HG02970 (cell line): ENCODE measurements around the gene SHOX.

Source experiments
- ATAC-seq: cut with Tn5 transposase; IDR thresholded peaks from one replicate; pipeline ENCODE4 v1.9.1; 2021; ENCODE audit warnings: mild to moderate bottlenecking, moderate library complexity, moderate number of reproducible peaks; ENCODE audit not compliant: unreplicated experiment, low FRiP score

Gene SHOX

DNA sequence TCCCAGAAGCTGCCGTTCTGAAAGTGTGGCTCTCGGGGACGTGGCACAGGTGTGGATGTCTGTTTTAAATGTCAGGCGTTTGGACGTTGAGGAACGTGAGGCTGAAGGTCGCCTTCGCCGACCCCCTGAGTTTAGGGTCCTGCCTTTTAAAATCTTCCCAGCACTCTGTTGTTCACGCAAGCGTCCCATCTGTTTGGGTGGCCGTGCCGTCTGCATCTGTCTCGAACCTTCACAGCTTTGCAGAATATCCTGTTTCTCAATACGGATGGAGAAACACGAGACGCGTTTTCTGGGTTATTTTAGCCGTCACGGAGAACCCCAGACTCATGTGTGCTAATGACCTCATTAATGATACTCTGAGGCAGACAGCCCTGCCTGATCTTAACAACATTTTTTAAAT is 31.5 kb downstream of the SHOX start:
- no peak for ATAC-seq

DNA sequence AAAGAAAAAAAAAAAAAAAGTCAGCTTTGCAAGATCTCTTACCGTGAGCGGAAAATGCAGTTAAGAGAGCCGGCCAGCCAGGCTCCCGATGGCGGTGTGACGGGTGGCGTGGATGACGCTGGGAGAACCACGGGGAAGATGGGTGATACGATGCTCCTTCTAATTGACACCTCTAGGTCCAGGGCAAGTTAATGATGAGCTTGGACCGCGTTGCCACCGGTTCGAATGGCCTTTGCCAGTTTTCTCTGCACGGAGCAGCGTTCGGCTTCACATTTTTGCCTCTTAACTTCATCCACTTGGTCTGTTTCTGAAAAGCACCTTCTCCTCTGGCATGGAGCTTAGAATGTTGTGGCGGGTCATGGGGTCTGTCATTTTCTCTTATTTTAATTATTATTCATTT is 33.2 kb downstream of the SHOX start:
- ATAC-seq, result no peak

DNA sequence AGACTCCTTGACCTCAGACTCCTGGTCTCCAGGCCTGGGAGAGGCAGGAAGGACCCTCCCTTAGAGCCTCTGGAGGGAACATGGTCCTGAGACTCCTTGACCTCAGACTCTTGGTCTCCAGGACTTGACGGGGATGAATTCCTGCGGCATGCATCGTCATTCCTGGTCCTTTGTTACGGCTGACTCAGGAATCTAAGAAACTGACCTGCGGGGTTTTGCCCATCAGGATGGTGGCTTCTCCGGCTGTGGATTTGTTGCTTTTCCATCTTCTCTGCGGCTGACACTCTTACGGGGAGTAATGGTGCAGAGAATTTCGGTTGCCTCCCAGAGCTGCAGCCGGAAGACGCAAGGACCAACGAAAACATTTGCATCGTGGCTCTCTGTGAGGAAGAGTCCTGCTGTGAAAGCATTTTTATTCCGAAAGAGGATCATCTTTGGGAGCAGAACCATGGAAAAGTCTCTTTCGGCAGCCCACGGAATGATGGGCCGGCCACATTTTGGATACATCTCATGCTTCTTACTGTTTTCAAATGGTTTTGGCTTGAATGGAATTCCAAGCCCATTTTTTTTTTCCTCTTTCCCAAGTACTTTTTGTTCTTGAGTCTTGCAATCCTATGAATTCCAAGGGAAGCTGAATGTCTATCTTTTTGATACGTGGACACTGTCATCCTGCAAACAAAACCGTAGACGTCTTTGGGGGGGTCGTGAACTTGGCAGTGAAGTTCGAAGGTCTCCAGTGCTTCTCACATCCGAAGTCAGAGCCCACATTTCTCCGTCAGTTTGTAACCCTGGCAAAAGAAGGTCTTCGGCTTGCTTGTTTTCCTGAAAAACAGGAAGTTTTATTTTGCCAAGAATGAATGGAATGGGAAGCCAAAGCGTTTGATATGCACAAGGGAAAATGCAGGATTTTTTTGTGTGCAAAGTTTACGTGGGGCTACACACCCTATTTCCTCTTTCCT is 36.5 kb downstream of the SHOX start:
- ATAC-seq, result no peak

DNA sequence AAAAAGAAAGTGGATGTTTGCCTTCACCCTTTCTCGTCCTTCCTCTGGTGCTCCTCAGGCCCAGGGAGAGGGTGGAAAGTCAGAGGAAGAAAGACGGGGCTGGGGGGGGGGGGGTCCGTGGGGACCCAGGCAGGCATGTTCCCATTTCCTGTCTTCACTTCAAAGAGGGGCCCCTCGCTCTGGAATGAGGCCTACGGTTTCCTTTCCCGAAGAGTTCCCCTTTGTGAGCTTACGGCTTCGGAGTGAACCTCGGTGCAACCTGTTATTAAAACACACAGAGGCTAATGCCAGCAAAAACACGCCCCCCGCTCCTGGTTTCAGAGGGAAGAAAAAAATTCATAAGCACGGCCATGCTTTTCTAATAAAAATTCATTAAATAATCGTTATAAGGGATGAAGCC is 40.1 kb downstream of the SHOX start:
- ATAC-seq, result no peak

DNA sequence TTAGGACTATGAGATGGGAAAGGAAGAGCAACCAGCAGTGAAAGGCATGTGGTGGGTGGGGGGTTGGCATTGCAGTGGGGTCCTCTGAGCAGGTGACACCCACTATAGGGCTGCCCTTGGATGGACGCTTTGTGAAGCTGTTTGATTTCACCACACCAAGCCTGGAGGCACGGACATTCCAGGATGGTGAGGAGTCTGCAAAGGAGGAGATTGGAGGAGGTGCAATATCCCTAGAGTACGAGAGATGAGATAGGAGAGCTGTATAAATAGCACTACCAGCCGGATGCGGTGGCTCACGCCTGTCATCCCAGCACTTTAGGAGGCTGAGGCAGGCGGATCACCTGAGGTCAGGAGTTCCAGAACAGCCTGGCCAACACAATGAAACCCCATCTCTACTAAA is 42.3 kb downstream of the SHOX start:
- ATAC-seq, result no peak

DNA sequence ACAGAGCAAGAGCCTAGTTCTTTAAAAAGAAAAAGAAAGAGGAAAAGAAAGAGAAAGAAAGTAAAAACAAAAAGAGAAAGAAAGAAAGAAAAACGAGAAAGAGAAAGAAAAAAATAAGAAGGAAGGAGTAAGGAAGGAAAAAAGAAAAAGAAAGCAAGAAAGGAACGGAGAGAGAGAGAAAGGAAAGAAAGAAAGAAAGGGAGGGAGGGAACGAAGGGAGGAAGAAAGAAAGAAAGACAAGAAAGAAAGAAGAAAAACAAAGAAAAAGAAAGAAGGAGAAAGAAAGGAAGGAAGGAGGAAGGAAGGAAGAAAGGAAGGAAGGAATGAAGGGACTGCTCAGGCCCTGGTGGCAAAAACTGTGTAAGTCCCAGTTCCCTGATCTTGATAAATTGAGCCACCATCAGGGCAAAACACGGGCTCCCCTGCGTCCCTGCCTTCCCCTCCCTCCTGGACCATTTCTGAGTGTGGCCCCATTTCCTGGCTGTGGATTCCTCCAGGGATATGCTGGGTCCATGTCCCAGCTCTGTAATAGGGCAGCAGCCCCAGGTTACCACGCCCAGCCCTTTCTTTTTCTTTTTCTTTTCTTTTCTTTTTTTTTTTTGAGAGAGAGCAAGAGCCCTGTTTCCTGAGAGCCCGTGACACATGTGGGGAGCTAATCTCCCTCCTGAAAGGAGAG is 44.8 kb downstream of the SHOX start:
- no peak for ATAC-seq

DNA sequence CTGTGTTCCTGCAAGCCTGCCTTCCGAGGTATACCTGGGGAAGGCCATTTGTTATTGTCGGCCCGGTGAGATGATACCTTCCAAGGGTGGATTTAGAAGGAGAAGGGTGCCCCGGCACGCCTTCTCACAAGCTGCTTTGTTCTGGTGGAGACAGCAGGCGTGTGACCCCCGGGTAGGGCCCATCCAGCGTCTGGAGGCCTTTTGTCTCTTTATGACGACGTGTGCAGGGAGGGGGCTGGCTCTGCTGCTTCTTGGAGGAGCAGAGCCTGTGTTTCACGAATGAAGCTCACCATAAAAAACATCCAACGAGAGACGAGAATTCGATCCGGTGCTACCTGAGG is 45.3 kb downstream of the SHOX start:
- no peak for ATAC-seq

DNA sequence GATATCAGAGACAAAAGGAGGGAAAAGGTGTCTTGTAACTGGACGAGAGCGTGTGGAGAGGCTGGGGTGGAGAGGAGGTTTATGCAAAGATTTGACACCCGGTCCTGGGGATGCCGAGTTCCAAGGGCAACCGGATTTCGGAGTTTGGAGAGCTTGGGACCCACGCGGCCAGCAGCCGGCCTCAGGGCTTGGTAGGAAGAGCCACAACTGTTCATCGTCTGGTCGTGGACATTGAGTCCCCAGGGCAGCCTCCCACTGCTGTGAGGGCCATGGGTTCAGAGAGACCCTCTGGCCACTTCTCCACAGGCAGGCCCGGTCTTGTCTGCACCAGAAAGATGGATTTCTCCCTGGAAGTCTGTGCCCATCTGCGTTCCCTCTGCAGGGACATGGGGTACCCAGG is 46.8 kb downstream of the SHOX start:
- no peak for ATAC-seq

DNA sequence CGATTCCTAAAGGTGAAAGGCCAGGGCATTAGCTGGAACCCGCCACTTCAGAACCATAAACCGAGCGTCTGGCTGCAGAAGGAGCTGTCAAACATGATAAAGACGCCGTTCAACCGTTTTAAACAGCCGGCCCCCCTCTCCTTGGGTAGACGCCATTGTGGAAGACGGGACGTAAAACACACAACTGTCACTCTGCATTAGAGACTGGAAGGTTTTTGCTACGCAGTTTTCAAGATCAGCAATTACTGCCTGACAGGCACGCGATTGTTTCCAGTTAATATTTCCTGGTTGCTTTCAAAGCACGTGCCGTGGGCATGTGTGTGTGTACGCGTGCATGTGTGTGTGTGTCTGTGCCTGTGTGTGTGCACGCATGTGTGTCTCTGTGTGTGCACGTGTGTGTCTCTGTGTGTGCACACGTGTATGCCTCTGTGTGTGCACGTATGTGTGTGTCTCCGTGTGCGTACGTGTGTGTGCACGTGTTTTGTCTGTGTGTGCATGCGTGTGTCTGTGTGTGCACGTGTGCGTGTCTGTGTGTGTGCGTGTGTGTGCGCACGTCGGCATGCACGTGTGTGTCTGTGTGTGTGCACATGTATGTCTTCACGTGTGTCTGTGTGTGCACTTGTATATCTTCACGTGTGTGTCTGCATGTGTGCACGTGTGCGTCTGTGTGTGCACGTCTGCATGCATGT is 48.8 kb downstream of the SHOX start:
- no peak for ATAC-seq

DNA sequence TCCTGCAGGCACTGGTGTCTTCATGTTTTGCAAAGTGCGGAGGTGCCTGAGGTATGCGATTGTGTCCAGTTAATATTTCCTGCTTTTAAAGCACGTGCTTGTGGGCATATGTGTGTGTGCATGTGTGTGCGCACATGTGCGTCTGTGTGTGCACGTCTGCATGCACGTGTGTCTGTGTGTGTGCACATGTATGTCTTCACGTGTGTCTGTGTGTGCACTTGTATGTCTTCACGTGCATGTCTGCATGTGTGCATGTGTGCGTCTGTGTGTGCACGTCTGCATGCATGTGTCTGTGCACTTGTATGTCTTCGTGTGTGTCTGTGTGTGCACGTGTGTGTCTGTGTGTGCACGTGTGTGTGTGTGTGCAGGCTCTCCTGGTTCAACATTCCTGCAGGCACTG is 49.5 kb downstream of the SHOX start:
- ATAC-seq, result no peak

DNA sequence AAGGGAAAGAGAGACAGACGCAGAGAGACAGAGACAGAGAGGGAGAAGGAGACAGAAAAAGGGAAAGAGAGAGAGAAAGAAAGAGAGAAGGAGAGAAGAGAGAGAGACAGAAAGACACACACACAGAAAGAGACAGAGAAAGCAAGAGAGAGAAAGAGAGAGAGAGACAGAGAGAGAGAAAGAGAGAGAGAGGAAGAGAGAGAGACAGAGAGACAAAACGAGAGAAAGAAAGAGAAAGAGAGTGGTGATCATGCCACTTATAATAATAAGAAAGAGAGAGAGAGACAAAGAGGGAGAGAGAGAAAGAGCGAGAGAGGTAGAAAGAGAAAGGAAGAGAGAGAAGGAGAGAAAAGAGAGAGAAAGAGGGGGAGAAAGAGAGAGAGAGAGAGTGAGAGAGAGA is 51.4 kb downstream of the SHOX start:
- ATAC-seq, result no peak

DNA sequence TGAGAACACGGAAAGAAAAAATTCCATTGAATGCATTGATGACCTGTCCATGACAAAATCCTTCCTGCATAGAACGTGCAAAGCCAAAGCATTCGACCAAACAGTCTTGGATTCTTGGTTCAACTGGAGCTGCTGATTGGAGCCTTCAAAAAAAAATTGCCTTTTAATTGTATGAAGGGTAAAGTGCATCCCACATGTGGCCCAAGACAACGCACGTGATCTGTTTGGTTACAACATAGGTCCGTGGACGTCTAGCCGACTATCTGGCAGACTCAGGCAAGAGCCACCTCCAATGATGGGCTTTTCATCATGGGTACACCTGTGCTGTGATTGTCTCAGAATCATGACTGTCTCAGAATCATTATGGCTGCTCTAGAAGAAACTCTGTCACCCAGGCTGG is 52.3 kb downstream of the SHOX start:
- ATAC-seq, result no peak

DNA sequence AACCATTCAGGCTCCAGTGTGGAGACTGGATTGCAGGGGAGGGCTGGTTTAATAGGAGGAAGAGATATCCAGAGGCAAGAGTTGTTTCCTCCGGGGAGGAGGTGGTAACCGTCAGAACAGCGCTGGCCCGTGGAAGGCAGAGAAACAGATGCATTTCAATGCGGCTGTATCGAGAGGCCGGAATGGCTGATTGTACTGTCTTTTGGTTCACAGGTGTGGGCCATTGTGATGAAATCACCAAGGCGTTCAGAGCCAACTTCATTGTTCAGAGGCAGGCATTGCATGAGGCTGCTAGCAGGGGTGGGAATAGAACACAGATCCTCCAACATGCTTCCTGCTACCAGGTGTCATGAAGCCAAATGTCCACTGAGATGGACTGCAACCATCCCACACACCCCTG is 53.0 kb downstream of the SHOX start:
- ATAC-seq, result no peak

DNA sequence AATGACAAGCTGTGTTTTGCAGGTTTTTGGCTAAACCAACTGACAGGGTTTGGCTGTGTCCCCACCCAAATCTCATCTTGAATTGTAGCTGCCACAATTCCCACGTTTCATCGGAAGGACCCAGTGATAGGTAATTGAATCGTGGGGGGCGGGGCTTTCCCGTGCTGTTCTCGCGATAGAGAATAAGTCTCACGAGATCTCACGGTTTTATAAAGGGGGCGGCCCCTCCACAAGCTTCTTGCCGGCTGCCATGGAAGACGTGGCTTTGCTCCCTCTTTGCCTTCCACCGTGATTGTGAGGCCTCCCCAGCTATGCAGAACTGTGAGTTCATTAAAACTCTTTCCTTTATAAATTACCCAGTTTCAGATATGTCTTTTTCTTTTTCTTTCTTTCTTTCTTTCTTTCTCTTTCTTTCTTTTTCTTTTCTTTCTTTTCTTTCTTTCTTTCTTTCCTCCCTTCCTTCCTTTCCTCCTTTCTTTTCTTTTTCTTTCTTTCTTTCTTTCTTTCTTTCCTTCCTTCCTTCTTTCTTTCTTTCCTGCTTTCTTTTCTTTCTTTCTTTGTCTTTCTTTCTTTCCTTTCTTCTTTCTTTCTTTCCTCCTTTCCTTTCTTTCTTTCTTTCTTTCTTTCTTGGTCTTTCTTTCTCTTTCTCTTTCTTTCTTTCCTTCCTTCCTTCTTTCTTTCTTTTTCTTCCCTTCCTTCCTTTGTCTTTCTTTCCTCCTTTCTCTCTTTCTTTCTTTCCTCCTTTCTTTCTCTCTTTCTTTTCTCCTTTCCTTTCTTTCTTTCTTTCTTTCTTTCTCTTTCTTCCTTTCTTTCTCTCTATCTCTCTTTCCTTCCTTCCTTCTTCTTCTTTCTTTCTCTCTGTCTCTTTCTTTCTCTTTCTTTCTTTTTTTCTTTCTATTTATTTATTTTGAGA is 54.8 kb downstream of the SHOX start:
- no peak for ATAC-seq

DNA sequence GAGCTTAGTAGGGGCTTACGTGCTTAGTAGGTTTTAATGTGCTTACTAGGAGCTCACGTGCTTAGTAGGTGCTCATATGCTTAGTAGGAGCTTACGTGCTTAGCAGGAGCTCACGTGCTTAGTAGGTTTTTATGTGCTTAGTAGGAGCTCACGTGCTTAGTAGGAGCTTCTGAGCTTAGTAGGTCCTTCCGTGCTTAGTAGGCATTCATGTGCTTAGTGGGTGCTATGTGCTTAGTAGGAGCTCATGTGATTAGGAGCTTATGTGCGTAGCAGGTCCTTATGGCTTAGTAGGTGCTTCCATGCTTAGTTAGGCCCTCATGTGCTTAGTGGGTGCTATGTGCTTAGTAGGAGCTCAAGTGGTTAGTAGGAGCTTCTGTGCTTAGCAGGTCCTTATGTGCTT is 59.4 kb downstream of the SHOX start:
- no peak for ATAC-seq

DNA sequence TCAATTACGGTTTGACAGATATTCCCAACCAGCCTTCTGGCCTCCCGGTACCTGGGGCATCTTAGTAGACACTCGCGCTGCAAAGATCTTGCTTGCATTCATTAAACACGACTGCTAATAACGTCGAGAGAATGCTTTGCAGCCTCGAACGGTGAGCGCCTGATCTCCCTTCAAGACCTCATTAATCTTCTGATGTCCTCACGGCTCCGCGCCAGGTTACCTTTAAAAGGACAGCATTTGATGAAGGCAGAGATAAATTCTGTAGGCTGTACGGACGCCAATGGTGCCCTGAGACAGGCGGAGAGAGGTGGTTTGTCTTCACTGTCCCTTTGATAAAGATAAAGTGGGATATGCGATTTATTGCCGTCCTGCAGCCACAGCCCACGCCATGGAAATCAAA is 64.2 kb downstream of the SHOX start:
- ATAC-seq, result no peak

DNA sequence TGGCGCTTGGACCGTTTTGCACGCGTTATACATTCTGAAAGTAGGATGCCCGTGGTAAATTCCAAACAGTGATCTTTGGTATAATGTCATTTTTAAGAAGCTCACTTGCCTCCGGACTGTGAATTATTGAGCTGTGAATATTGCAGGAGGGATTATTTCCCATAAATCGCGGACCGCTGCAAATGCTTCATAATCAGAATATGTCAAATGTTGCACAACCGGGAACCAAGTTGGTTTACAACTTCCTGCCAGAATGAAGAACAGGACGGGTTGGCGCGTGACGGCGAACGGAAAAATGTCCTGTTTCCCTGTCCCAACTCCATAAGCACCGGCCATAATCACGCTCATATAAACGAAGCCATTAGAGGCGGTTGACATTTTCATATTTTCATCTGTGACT is 67.6 kb downstream of the SHOX start:
- no peak for ATAC-seq

DNA sequence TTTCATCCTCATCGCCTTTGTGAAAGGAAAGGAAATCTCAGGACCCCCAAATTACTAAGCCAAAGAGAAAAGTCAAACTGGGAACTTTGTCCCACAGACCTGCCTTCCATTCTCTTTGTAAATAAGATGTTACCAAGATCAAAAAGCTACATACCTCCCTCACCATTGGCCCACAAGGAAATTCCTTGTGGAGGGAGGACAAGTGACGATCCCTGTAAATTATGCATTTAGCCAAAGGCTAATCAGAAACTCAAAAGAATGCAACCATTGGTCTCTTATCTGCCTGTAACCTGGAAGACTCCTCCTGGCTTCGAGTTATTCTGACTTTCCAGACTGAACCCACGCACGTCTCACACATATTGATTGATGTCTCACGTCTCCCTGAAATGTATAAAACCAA is 70.3 kb downstream of the SHOX start:
- ATAC-seq, result no peak

DNA sequence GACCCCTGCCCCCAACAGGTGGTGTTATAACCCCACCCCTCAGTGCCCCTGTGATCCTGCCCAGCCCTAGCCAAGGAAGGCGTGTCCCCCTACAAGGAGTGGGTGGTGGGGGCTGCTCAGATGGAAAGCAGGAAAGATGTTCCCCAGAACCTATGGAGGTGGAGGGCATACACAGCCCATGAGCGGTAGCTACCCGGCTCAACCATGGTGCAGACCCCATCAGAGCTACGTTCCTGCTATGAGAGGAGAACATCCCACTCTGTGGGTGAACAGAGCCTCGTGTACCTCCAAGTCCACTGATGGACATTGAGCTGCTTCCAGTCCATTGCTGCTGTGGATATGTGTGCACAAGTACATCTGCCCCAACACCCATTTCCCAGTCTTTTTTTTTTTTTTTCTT is 71.1 kb downstream of the SHOX start:
- no peak for ATAC-seq

DNA sequence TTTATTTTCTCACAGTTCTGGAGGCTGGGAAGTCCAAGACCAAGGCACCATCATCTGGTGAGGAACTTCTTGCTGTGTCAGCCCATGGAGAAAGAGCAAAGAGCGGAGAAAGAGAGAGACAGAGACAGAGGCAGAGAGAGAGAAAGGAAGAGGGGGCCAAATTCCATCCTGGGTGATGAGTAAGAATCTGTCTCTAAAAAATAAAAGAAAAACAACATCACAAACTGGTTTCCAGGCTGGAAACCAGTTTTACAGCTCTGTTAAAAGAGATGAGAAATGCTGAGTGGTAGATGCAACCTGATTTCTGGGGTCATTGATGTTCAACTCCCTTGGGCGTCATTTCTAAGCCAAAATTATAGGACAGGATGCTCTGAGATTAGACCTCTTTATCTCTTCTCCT is 72.9 kb downstream of the SHOX start:
- ATAC-seq, result no peak

DNA sequence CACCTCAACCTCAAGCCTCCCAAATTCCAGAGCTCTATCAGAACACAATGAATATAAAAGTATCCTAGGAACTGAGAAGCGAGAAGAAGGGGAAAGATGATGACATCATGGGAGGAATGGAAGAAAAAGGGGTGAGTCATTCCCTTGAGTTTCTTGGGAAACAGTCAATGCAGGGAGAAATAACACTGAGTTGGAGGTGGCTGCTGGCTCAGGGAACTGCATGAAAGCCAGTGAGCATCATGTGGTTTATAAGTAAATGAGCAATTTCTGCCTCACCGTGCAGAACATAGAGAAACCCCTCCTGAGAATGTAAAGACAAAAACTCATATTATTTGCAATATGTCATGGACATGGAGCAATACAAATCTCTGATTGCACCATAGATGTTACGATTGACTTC is 73.3 kb downstream of the SHOX start:
- ATAC-seq, result no peak
